Psoas muscle (tissue), 8 donors: ENCODE results near the gene C1D. TPM values are rescaled to one million over a fixed set of nuclear protein-coding genes. Genes with fewer than 3 reads are reported as not detected.
"Not testable (repeated sequence)": the region's sequence is repeated elsewhere in the genome, so short reads cannot be mapped to it uniquely, and the experiment has no call there.

Source experiments
- ATAC-seq, 4 donors: fragments of 200-7000 bp; cut with Tn5 transposase; one replicate each; pipeline ENCODE4 v1.9.1; 2020; ENCODE audit warnings: moderate library complexity in 3 of 4, mild to moderate bottlenecking in 2 of 4
- DNase-seq, 2 donors: peaks; one replicate each; pipeline ENCODE4 v3.0.0-alpha.2; 2020
- H3K27ac ChIP-seq: fragments of 200-600 bp; one replicate; pipeline ENCODE4 v1.8.0; 2022
- H3K27me3 ChIP-seq, 3 donors: fragments of 200-600 bp in 1 of 3; one replicate each; pipeline versions ENCODE4 v1.6.1 to v1.8.0; 2013 to 2022; ENCODE audit warnings: low read length in 2 of 3, mild to moderate bottlenecking in 2 of 3, moderate library complexity in 1 of 3; ENCODE audit not compliant: insufficient read depth in 3 of 3
- H3K36me3 ChIP-seq, 2 donors: fragments of 200-600 bp in 1 of 2; one replicate each; pipeline versions ENCODE4 v1.6.1 to v1.8.0; 2013 to 2022; ENCODE audit warnings: low read depth in 1 of 2, mild to moderate bottlenecking in 1 of 2, moderate library complexity in 1 of 2; ENCODE audit not compliant: insufficient read depth in 1 of 2
- H3K4me1 ChIP-seq: fragments of 200-600 bp; one replicate; pipeline ENCODE4 v1.8.0; 2022
- H3K4me3 ChIP-seq: fragments of 200-600 bp; one replicate; pipeline ENCODE4 v1.8.0; 2022; ENCODE audit warnings: mild to moderate bottlenecking
- H3K9me3 ChIP-seq: fragments of 200-600 bp; one replicate; pipeline ENCODE4 v1.8.0; 2022
- WGBS, 3 donors: extraction: QIAGEN DNeasy Blood & Tissue Kit; methylation state at CpG; one replicate each; pipeline versions ENCODE4 v1.1.6 to v1.1.7; 2013; 5-methylcytosine and 5-hydroxymethylcytosine counted together
- intact Hi-C, 2 donors: fragments of 100-400 bp; cut with DNase I; formaldehyde crosslinking; loops; one replicate each; pipeline versions ENCODE4 v1.11.0 to v1.14.2; 2022
- polyA plus RNA-seq, 3 donors: library from polyadenylated mRNA; stranded (reverse); fragments of 200-250 nt; gene quantifications; one replicate each; pipeline ENCODE4 v1.2.3, GENCODE V29; 2013
- total RNA-seq, 4 donors: library from RNA; stranded (reverse); fragmentation: NEBNext Ultra II Directional in 2 of 4; extraction: Animal tissue kit (Norgen Biotek cat#: 25700) in 2 of 4; gene quantifications; one replicate each; pipeline versions ENCODE4 v1.2.1 to v1.2.4, GENCODE V29; 2021 to 2023
- TF ChIP-seq, protein P1 (sequence below): fragments of 200-600 bp; IDR thresholded peaks from one replicate; pipeline ENCODE4 v1.8.0; 2022; ENCODE audit warnings: antibody characterized with exemption
- donor health status: healthy with polysubstance abuse.
- donor health status: DM: no; HTN: no; CAD: no; lungs with moderate emphysema.
- donor health status: Bipolar disorder and iron deficiency.
- donor health status: healthy.
- donor health status: DM: yes; HTN: yes; CAD: no.
- donor health status: DM: no; HTN: no; CAD: no.
- donor health status: DM: no; HTN: no; CAD: no.
- donor health status: DM: yes; HTN: yes; CAD: no.

The C1D gene
- total and polyA plus RNA-seq, 7 donors, result 13.0 to 42.5 (median 18.5) TPM

DNA sequence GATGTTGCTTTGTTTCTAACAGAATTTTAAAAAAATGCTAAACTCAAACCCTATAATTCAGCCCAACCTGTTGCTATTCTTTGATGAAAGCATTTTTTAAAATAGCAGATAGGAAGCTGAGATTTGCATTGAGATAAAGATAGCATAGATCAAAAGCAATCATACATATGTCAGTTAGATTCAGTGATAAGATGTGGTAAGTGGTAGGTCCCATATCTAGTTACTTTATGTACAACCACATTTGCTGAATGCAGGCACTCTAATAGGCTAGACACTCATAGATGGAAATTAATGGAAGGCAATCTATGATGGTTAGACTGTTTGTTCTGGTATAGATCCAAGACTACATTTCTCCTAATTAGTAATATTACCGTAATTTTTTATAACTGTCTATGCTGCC lies 27.2 kb upstream of the C1D start:
- no peak for DNase-seq
- Histone ChIP-seq H3K27me3 (no peaks in the 10 kb centered on the region), H3K27ac (no peak overlapping the region), H3K36me3 (no peaks in the 10 kb centered on the region), H3K4me1 (no peaks in the 10 kb centered on the region), H3K9me3 (no peaks in the 10 kb centered on the region), H3K4me3 (no peak overlapping the region)
- ATAC-seq, result no peak
- intact Hi-C loops, result no loop called here
- TF ChIP-seq, protein P1, sequence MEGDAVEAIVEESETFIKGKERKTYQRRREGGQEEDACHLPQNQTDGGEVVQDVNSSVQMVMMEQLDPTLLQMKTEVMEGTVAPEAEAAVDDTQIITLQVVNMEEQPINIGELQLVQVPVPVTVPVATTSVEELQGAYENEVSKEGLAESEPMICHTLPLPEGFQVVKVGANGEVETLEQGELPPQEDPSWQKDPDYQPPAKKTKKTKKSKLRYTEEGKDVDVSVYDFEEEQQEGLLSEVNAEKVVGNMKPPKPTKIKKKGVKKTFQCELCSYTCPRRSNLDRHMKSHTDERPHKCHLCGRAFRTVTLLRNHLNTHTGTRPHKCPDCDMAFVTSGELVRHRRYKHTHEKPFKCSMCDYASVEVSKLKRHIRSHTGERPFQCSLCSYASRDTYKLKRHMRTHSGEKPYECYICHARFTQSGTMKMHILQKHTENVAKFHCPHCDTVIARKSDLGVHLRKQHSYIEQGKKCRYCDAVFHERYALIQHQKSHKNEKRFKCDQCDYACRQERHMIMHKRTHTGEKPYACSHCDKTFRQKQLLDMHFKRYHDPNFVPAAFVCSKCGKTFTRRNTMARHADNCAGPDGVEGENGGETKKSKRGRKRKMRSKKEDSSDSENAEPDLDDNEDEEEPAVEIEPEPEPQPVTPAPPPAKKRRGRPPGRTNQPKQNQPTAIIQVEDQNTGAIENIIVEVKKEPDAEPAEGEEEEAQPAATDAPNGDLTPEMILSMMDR, result no peak
- WGBS, 3 donors, result 89 to 98% (median 94%) methylated on average over 1 of the region's 1 CpG

DNA sequence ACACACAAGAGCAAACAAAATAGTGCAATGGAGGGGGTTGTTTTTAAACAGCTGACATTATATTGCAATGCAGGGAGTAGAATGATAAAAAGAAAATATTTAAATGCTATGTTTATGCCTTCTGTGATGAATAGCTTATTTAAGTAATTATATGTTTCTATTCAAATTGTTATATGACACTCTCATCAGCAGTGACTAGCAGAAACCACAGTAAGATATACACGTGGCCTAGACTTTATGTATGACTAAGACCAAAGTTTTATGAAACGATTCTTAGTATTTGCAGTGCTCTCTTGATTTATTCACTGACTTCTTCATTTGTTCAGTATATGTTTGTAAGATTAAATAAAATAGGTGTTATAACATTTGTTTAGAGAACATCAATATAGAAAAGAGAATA lies 26.1 kb upstream of the C1D start:
- Histone ChIP-seq H3K27ac (no peak overlapping the region), H3K9me3 (no peaks in the 10 kb centered on the region), H3K36me3 (no peaks in the 10 kb centered on the region), H3K4me3 (no peak overlapping the region), H3K4me1 (no peaks in the 10 kb centered on the region), H3K27me3 (no peaks in the 10 kb centered on the region)
- TF ChIP-seq, protein P1, result no peak
- DNase-seq (no peak), ATAC-seq (no peak)
- 80 to 89% (median 87%) methylated on average over 2 of the region's 2 CpGs for WGBS, 3 donors
- intact Hi-C loops, result no loop called here

DNA sequence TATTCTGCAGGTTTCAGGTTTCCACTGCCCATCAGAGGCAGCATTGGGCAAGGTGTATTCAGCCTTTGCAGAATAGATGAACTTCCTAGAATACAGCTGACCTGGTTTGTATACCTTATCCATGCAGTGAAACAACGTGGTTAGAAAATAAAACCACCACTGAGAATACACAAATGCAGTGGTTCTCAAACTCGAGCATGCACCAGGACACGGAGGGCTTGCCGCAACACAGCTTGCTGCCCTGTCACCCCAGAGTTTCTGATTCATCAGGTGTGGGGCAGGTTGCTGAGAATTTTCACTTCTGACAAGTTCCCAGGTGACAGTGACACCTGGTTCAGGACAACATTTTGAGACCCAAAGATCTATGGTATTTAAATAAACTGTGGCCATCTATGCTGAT lies 23.4 kb upstream of the C1D start:
- no peak for DNase-seq
- no peaks in the 10 kb centered on the region for H3K4me1 ChIP-seq
- H3K4me3 ChIP-seq, result no peak overlapping the region
- peaks cover 0 to 2% (median 0%) of the 10 kb centered on the region in 3 donors for H3K27me3 ChIP-seq
- no peak for ATAC-seq
- TF ChIP-seq, protein P1, result no peak
- intact Hi-C loops, result no loop called here
- H3K27ac ChIP-seq, result no peak overlapping the region
- 76 to 85% (median 79%) methylated on average over 4 of the region's 4 CpGs for whole genome bisulfite sequencing, 3 donors
- no peaks in the 10 kb centered on the region for H3K36me3 ChIP-seq
- no peaks in the 10 kb centered on the region for H3K9me3 ChIP-seq

DNA sequence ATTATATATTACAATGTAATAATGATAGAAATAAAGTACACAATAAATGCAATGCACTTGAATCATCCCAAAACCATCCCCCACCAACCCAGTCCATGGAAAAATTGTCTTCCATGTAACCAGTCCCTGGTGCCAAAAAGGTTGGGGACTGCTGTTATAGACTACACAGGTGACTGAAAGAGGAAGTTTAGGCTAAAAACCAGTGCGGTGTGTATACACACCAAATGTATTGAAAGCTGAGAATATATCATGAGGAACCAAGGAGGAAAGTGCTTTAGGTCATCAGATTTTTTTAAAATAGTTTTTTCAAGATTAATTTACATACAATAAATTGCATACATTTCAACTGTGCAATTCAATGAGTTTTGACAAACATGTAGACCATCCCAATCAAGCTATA lies 20.5 kb upstream of the C1D start:
- WGBS, 3 donors, result 91 to 97% (median 92%) methylated on average over 1 of the region's 1 CpG
- peaks cover 0 to 2% (median 0%) of the 10 kb centered on the region in 3 donors for H3K27me3 ChIP-seq
- no peaks in the 10 kb centered on the region for H3K36me3 ChIP-seq
- no peak for ATAC-seq
- DNase-seq, result no peak
- H3K9me3 ChIP-seq, result no peaks in the 10 kb centered on the region
- intact Hi-C loops, result no loop called here
- H3K27ac ChIP-seq, result no peak overlapping the region
- no peaks in the 10 kb centered on the region for H3K4me1 ChIP-seq
- no peak overlapping the region for H3K4me3 ChIP-seq
- TF ChIP-seq, protein P1, result no peak

DNA sequence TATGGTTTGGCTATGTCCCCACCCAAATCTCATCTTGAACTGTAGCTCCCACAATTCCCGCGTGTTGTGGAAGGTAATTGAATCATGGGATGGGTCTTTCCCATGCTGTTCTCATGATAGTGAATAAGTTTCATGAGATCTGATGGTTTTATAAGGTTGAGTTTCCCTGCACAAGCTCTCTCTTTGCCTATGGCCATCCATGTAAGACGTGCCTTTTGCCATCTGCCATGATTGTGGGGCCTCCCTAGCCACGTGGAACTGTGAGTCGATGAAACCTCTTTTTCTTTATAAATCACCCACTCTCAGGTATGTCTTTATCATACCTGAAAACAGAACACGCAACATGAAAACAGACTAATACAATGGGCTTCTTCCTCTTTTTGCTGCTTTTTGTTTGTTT lies 11.2 kb upstream of the C1D start:
- DNase-seq (no peak), ATAC-seq (no peak)
- Histone ChIP-seq H3K27me3 (peaks cover 0 to 2% (median 0%) of the 10 kb centered on the region in 3 donors), H3K4me1 (no peaks in the 10 kb centered on the region), H3K27ac (no peak overlapping the region), H3K9me3 (no peaks in the 10 kb centered on the region), H3K36me3 (no peaks in the 10 kb centered on the region), H3K4me3 (no peak overlapping the region)
- TF ChIP-seq, protein P1, result no peak
- 80 to 89% (median 85%) methylated on average over 6 of the region's 6 CpGs for WGBS, 3 donors
- intact Hi-C loops, result no loop called here

DNA sequence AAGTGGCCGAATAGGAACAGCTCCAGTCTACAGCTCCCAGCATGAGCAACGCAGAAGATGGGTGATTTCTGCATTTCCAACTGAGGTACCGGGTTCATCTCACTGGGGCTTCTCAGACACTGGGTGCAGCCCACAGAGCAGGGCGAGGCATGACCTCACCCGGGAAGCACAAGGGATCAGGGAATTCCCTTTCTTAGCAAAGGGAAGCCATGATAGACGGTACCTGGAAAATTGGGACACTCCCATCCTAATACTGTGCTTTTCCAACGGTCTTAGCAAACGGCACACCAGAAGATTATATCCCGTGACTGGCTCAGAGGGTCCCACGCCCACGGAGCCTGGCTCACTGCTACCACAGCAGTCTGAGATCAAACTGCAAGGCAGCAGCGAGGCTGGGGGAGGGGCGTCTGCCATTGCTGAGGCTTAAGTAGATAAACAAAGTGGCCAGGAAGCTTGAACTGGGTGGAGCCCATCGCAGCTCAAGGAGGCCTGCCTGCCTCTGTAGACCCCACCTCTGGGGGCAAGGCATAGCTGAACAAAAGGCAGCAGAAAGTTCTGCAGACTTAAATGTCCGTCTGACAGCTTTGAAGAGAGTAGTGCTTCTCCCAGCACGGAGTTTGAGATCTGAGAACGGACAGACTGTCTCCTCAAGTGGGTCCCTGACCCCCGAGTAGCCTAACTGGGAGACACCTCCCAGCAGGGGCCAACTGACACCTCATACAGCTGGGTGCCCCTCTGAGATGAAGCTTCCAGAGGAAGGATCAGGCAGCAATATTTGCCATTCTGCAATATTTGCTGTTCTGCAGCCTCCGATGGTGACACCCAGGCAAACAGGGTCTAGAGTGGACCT lies 1.2 kb upstream of the C1D start:
- ATAC-seq, H3K36me3 ChIP-seq, H3K27ac ChIP-seq, H3K27me3 ChIP-seq, H3K9me3 ChIP-seq, DNase-seq, intact Hi-C loops: not testable (repeated sequence)
- H3K4me1 ChIP-seq, result peaks cover 26% of the 10 kb centered on the region
- H3K4me3 ChIP-seq, result peak overlapping the region; percentile 90
- WGBS, 3 donors, result 78 to 83% (median 78%) methylated on average over 19 of the region's 19 CpGs
